Liver (tissue), 9 donors: ENCODE results near the gene NCK1. TPM values are rescaled to one million over a fixed set of nuclear protein-coding genes. Genes with fewer than 3 reads are reported as not detected.

Experiments
- DNase-seq: peaks from one replicate; pipeline ENCODE4 v3.0.0-alpha.2; 2017; ENCODE audit warnings: low spot score
- H3K27ac ChIP-seq, 2 donors: one replicate each; pipeline ENCODE4 v1.7.0; 2013; ENCODE audit warnings: inconsistent platforms in 2 of 2, low read length in 2 of 2, control low read depth in 1 of 2, low read depth in 1 of 2, mild to moderate bottlenecking in 1 of 2
- H3K27me3 ChIP-seq, 4 donors: one replicate each; pipeline versions ENCODE4 v1.6.1 to v1.7.0; 2013; ENCODE audit warnings: low read length in 3 of 4, inconsistent platforms in 1 of 4, mild to moderate bottlenecking in 1 of 4, moderate library complexity in 1 of 4; ENCODE audit not compliant: control insufficient read depth in 4 of 4, insufficient read depth in 4 of 4
- H3K36me3 ChIP-seq, 4 donors: one replicate each; pipeline versions ENCODE4 v1.6.1 to v1.7.0; 2013; ENCODE audit warnings: low read length in 3 of 4, mild to moderate bottlenecking in 3 of 4, low read depth in 1 of 4, moderate library complexity in 1 of 4; ENCODE audit not compliant: control insufficient read depth in 4 of 4, insufficient read depth in 3 of 4
- H3K4me1 ChIP-seq, 4 donors: one replicate each; pipeline versions ENCODE4 v1.6.1 to v1.7.0; 2013; ENCODE audit warnings: low read length in 3 of 4, mild to moderate bottlenecking in 3 of 4, moderate library complexity in 1 of 4; ENCODE audit not compliant: control insufficient read depth in 4 of 4, insufficient read depth in 4 of 4
- H3K4me3 ChIP-seq, 3 donors: one replicate each; pipeline versions ENCODE4 v1.6.1 to v1.7.0; 2013; ENCODE audit warnings: low read length in 3 of 3, control low read depth in 1 of 3, low read depth in 1 of 3, mild to moderate bottlenecking in 1 of 3
- H3K9ac ChIP-seq, 2 donors: one replicate each; pipeline ENCODE4 v1.7.0; 2013; ENCODE audit warnings: low read length in 2 of 2, mild to moderate bottlenecking in 2 of 2, moderate library complexity in 2 of 2, control low read depth in 1 of 2, low read depth in 1 of 2
- H3K9me3 ChIP-seq, 4 donors: one replicate each; pipeline versions ENCODE4 v1.6.1 to v1.7.0; 2013; ENCODE audit warnings: low read length in 3 of 4; ENCODE audit not compliant: control insufficient read depth in 4 of 4
- ATF3 ChIP-seq: IDR thresholded peaks from 2 replicates; pipeline ENCODE4 v1.6.1; 2016; ENCODE audit warnings: antibody characterized with exemption
- CTCF ChIP-seq: fragments of 150-350 bp; IDR thresholded peaks from 2 replicates; pipeline ENCODE4 v1.5.1; 2017; ENCODE audit warnings: improper control_type of control experiment, low read depth, low read length; ENCODE audit not compliant: missing input control
- EGR1 ChIP-seq, 2 donors: IDR thresholded peaks; 2 replicates each; pipeline ENCODE4 v1.6.1; 2016 to 2018; ENCODE audit warnings: antibody characterized with exemption in 2 of 2, low read depth in 2 of 2
- FOXA1 ChIP-seq: IDR thresholded peaks from 2 replicates; pipeline ENCODE4 v1.6.1; 2016; ENCODE audit warnings: antibody characterized with exemption
- GABPA ChIP-seq, 2 donors: IDR thresholded peaks in 1 of 2; conservative IDR thresholded peaks in 1 of 2; 2 replicates each; pipeline ENCODE4 v1.6.1; 2016; ENCODE audit warnings: antibody characterized with exemption in 2 of 2, mild to moderate bottlenecking in 1 of 2, moderate library complexity in 1 of 2
- HNF4G ChIP-seq: IDR thresholded peaks from 2 replicates; pipeline ENCODE4 v1.6.1; 2016; ENCODE audit warnings: antibody characterized with exemption
- JUND ChIP-seq, 2 donors: IDR thresholded peaks; 2 replicates each; pipeline ENCODE4 v1.6.1; 2016; ENCODE audit warnings: antibody characterized with exemption in 2 of 2
- RXRA ChIP-seq, 2 donors: IDR thresholded peaks; 2 replicates each; pipeline ENCODE4 v1.6.1; 2017 to 2018; ENCODE audit warnings: antibody characterized with exemption in 2 of 2, mild to moderate bottlenecking in 1 of 2
- SP1 ChIP-seq: IDR thresholded peaks from 2 replicates; pipeline ENCODE4 v1.6.1; 2018; ENCODE audit warnings: antibody characterized with exemption, mild to moderate bottlenecking
- TAF1 ChIP-seq: conservative IDR thresholded peaks from 2 replicates; pipeline ENCODE4 v1.6.1; 2016; ENCODE audit warnings: antibody characterized with exemption, mild to moderate bottlenecking
- YY1 ChIP-seq: IDR thresholded peaks from 2 replicates; pipeline ENCODE4 v1.6.1; 2016; ENCODE audit warnings: antibody characterized with exemption, mild to moderate bottlenecking
- ZBTB33 ChIP-seq: IDR thresholded peaks from 2 replicates; pipeline ENCODE4 v1.6.1; 2016; ENCODE audit warnings: antibody characterized with exemption
- WGBS: extraction: QIAGEN DNeasy Blood & Tissue Kit; methylation state at CpG from one replicate; pipeline ENCODE4 v1.1.7; 2013; 5-methylcytosine and 5-hydroxymethylcytosine counted together
- polyA plus RNA-seq, 2 donors: library from polyadenylated mRNA; stranded (reverse) in 1 of 2; unstranded in 1 of 2; fragments of 200-250 nt in 1 of 2; fragments of >200 nt in 1 of 2; fragmentation: Nextera tagmentation in 1 of 2; extraction: Ambion mirVana in 1 of 2; gene quantifications; one replicate each; pipeline versions ENCODE4 v1.2.1 to v1.2.3, GENCODE V29; 2013 to 2015
- total RNA-seq, 2 donors: library from RNA; depleted of rRNA; stranded (reverse); fragments of >200 nt; gene quantifications; one replicate each; pipeline ENCODE4 v1.2.3, GENCODE V29; 2014
- donor health status: healthy.
- donor health status: healthy.
- donor health status: healthy.
- donor health status: healthy.
- donor health status: healthy.

The NCK1 gene
- total and polyA plus RNA-seq, 4 donors: 13.7 to 35.8 (median 19.4) TPM

GRCh38 chr3:136908297-136908696, 46.3 kb downstream of the NCK1 start:
- Histone ChIP-seq H3K27me3 (no peaks in the 10 kb centered on the region), H3K9ac (no peak overlapping the region), H3K27ac (no peak overlapping the region), H3K4me1 (peaks cover 0 to 14% (median 2%) of the 10 kb centered on the region in 4 donors), H3K4me3 (no peak overlapping the region), H3K36me3 (no peaks in the 10 kb centered on the region), H3K9me3 (peaks cover 0 to 1% (median 0%) of the 10 kb centered on the region in 4 donors)
- no peak for DNase-seq
- no peak for TF ChIP-seq ATF3
- TF ChIP-seq RXRA (IDR thresholded peaks at IDR 0.05): no peak
- TF ChIP-seq GABPA (IDR thresholded peaks at IDR 0.05 in 1 of 2, conservative IDR thresholded peaks at IDR 0.05 in 1 of 2): no peak
- TF ChIP-seq EGR1 (IDR thresholded peaks at IDR 0.05; ENCODE audit: low read depth in 2 of 2): no peak
- no peak for TF ChIP-seq ZBTB33
- no peak for TF ChIP-seq YY1
- WGBS: 98% methylated on average over 2 of the region's 2 CpGs

GRCh38 chr3:136909187-136909586, 47.2 kb downstream of the NCK1 start:
- no peak overlapping the region for H3K27ac ChIP-seq
- no peak overlapping the region for H3K9ac ChIP-seq
- no peaks in the 10 kb centered on the region for H3K27me3 ChIP-seq
- DNase-seq: no peak
- WGBS: 73% methylated on average over 4 of the region's 4 CpGs
- no peak overlapping the region for H3K4me3 ChIP-seq
- peaks cover 0 to 14% (median 2%) of the 10 kb centered on the region in 4 donors for H3K4me1 ChIP-seq
- no peak for TF ChIP-seq CTCF
- no peak for TF ChIP-seq RXRA (IDR thresholded peaks at IDR 0.05)
- TF ChIP-seq ZBTB33: no peak
- no peak for TF ChIP-seq FOXA1
- TF ChIP-seq SP1: no peak
- no peak for TF ChIP-seq JUND (IDR thresholded peaks at IDR 0.05)
- no peak for TF ChIP-seq ATF3
- TF ChIP-seq TAF1: no peak
- TF ChIP-seq HNF4G: no peak
- H3K9me3 ChIP-seq: peaks cover 0 to 1% (median 0%) of the 10 kb centered on the region in 4 donors
- H3K36me3 ChIP-seq: no peaks in the 10 kb centered on the region
